Vagina (tissue), 2 donors: ENCODE results near the gene TBC1D7. TPM values are rescaled to one million over a fixed set of nuclear protein-coding genes. Genes with fewer than 3 reads are reported as not detected.

Experiments used
- DNase-seq, 2 donors: peaks; one replicate each; pipeline ENCODE4 v3.0.0-alpha.2; 2017; ENCODE audit errors: extremely low spot score in 2 of 2
- H3K27ac ChIP-seq: fragments of 200-600 bp; sonication (generic); one replicate; pipeline ENCODE4 v1.5.1; 2019
- H3K27me3 ChIP-seq: fragments of 200-600 bp; sonication (generic); one replicate; pipeline ENCODE4 v1.5.1; 2019
- H3K36me3 ChIP-seq, 2 donors: fragments of 200-600 bp; sonication (generic); one replicate each; pipeline ENCODE4 v1.5.1; 2017 to 2019
- H3K4me1 ChIP-seq: fragments of 200-600 bp; sonication (generic); one replicate; pipeline ENCODE4 v1.5.1; 2019
- H3K4me3 ChIP-seq, 2 donors: fragments of 200-600 bp; sonication (generic); 1 replicate in 1 of 2; 2 replicates in 1 of 2; pipeline ENCODE4 v1.5.1; 2016 to 2019
- H3K9me3 ChIP-seq: fragments of 200-600 bp; sonication (generic); one replicate; pipeline ENCODE4 v1.5.1; 2019
- POLR2A ChIP-seq, 2 donors: fragments of 450-650 bp; IDR thresholded peaks; one replicate each; pipeline ENCODE4 v1.6.1; 2017; ENCODE audit warnings: antibody characterized with exemption in 2 of 2, mild to moderate bottlenecking in 2 of 2, moderate library complexity in 2 of 2
- POLR2AphosphoS5 ChIP-seq, 2 donors: sonication (generic); formaldehyde crosslinking; IDR thresholded peaks; one replicate each; pipeline ENCODE4 v1.9.0; 2017; ENCODE audit warnings: antibody characterized with exemption in 2 of 2, mild to moderate bottlenecking in 2 of 2, low read depth in 1 of 2; ENCODE audit not compliant: insufficient read depth in 1 of 2
- intact Hi-C: fragments of 100-400 bp; cut with DNase I; formaldehyde crosslinking; loops from one replicate; pipeline ENCODE4 v1.15.1; 2023
- total RNA-seq: library from RNA; depleted of rRNA; stranded (reverse); fragments of >200 nt; gene quantifications from one replicate; pipeline ENCODE4 v1.2.3, GENCODE V29; 2016
- TF ChIP-seq, protein P1 (sequence below), 3 experiments: fragments of 450-650 bp in 2 of 3; fragments of 200-600 bp in 1 of 3; sonication (generic) in 1 of 3; IDR thresholded peaks; one replicate each; pipeline ENCODE4 v1.5.1; 2017 to 2019; ENCODE audit warnings: antibody characterized with exemption in 3 of 3, mild to moderate bottlenecking in 2 of 3, moderate library complexity in 2 of 3

TBC1D7 gene
- total RNA-seq, 1 donor from 2014 or later, result 13.0 TPM

DNA sequence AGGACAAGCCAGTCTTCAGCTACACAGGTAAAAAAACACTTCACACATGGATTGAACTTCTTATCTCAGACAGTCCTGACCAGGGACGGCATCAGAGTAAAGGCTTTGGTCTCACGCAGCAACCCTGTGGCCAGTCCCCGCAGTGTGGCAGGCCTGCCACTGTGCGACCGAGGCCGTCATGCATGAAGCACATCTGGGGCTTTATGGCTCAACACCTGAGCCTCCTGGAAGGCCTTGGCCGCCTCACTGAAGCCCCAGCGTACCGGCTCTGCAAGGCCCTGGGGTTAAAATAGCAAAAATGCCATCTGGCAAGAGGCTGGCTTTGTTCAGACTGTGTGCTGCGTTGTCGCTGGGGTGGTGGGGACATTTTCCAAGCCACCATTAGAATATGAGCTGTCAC, 32.8 kb downstream of the TBC1D7 start:
- no peak for TF ChIP-seq POLR2AphosphoS5 (IDR thresholded peaks at IDR 0.05; ENCODE audit: insufficient read depth in 1 of 2, low read depth in 1 of 2)
- no peak for TF ChIP-seq POLR2A (IDR thresholded peaks at IDR 0.05)
- TF ChIP-seq, protein P1, sequence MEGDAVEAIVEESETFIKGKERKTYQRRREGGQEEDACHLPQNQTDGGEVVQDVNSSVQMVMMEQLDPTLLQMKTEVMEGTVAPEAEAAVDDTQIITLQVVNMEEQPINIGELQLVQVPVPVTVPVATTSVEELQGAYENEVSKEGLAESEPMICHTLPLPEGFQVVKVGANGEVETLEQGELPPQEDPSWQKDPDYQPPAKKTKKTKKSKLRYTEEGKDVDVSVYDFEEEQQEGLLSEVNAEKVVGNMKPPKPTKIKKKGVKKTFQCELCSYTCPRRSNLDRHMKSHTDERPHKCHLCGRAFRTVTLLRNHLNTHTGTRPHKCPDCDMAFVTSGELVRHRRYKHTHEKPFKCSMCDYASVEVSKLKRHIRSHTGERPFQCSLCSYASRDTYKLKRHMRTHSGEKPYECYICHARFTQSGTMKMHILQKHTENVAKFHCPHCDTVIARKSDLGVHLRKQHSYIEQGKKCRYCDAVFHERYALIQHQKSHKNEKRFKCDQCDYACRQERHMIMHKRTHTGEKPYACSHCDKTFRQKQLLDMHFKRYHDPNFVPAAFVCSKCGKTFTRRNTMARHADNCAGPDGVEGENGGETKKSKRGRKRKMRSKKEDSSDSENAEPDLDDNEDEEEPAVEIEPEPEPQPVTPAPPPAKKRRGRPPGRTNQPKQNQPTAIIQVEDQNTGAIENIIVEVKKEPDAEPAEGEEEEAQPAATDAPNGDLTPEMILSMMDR (IDR thresholded peaks at IDR 0.05), result no peak
- H3K27ac ChIP-seq, result no peak overlapping the region
- H3K4me1 ChIP-seq, result no peaks in the 10 kb centered on the region
- intact Hi-C loops, result no loop called here
- peaks cover 0 to 19% of the 10 kb centered on the region in 2 donors for H3K36me3 ChIP-seq
- no peak overlapping the region for H3K4me3 ChIP-seq
- H3K9me3 ChIP-seq, result no peaks in the 10 kb centered on the region
- H3K27me3 ChIP-seq, result no peaks in the 10 kb centered on the region
- DNase-seq, result no peak

DNA sequence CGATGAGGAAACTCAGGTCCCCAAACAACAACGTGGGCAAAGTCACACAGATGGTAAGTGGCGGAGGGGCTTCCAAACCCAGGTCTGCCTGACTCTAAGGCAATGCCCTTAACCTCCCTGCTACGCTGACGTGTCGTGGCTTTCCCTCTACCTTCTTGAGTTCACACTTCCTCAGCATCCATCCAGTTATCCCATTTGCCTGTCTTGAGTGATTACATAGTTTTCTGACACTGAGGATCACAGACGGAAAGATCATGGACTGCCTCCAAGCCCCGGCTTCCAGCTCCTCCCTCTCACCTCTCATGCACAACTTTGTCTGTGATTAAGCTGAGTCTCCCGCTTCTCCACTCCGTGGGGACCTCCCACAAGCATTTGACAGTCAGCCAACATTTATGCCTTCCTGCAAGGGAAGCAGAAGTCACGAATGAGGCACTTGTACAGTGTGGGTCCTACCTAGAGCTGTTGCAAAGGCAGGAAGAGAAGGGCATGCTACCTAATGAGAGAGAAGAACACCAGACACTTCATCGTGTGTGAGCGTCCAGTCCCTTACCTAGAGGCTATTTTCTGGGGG, 33.8 kb downstream of the TBC1D7 start:
- DNase-seq, result no peak
- Histone ChIP-seq H3K27ac (no peak overlapping the region), H3K27me3 (no peaks in the 10 kb centered on the region), H3K36me3 (peaks cover 0 to 19% of the 10 kb centered on the region in 2 donors), H3K4me1 (no peaks in the 10 kb centered on the region), H3K9me3 (no peaks in the 10 kb centered on the region), H3K4me3 (no peak overlapping the region)
- intact Hi-C loops, result no loop called here
- TF ChIP-seq, protein P1 (IDR thresholded peaks at IDR 0.05), result no peak
- TF ChIP-seq POLR2A (IDR thresholded peaks at IDR 0.05), result no peak
- no peak for TF ChIP-seq POLR2AphosphoS5 (IDR thresholded peaks at IDR 0.05; ENCODE audit: insufficient read depth in 1 of 2, low read depth in 1 of 2)

DNA sequence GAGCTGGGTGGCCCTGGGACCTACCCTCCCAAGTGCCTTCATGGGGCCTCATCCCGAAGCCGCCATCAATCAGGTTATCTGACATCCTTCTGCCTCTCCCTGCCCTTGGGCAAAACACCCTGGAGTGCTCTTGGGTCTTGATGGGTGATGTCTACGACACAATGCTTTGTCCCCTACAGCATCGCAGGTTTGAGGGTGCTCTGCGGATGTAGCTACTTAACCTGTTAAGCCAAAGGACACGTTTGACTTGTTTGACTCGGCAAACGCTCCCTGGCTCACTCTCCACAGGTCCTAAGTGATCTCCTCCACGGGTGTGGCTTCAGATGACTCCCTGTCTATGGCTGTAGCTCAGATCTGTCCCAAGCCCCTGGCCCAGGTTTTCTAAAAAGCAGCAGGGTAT, 35.6 kb downstream of the TBC1D7 start:
- H3K9me3 ChIP-seq, result peaks cover 1% of the 10 kb centered on the region
- H3K27ac ChIP-seq, result no peak overlapping the region
- no peak for TF ChIP-seq POLR2A (IDR thresholded peaks at IDR 0.05)
- TF ChIP-seq POLR2AphosphoS5 (IDR thresholded peaks at IDR 0.05; ENCODE audit: insufficient read depth in 1 of 2, low read depth in 1 of 2), result no peak
- TF ChIP-seq, protein P1 (IDR thresholded peaks at IDR 0.05), result no peak
- H3K4me1 ChIP-seq, result no peaks in the 10 kb centered on the region
- peaks cover 0 to 19% of the 10 kb centered on the region in 2 donors for H3K36me3 ChIP-seq
- intact Hi-C loops, result no loop called here
- no peaks in the 10 kb centered on the region for H3K27me3 ChIP-seq
- DNase-seq, result no peak
- H3K4me3 ChIP-seq, result no peak overlapping the region

DNA sequence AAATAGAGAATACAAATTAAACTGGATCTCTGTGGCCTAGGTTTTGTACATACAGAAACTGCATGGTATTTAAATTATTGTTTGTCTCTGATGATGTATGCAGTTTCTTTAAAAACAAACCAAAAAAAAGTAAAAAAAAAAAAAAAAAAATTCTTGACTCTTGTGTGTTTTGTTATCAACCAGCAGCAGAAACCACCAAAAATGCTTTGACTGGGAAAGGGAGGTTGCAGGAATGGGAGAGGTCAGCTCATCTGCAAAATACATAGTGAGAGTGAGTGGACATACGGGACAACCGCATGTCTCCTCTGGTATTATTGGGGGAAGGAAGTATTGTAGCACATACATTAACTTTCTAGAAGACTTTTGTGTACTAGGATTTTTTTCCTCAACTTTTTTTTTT, 38.0 kb downstream of the TBC1D7 start:
- DNase-seq, result no peak
- TF ChIP-seq POLR2AphosphoS5 (IDR thresholded peaks at IDR 0.05; ENCODE audit: insufficient read depth in 1 of 2, low read depth in 1 of 2), result no peak
- TF ChIP-seq POLR2A (IDR thresholded peaks at IDR 0.05), result no peak
- TF ChIP-seq, protein P1 (IDR thresholded peaks at IDR 0.05), result no peak
- peaks cover 0 to 22% of the 10 kb centered on the region in 2 donors for H3K36me3 ChIP-seq
- no peak overlapping the region for H3K4me3 ChIP-seq
- H3K4me1 ChIP-seq, result no peaks in the 10 kb centered on the region
- no peak overlapping the region for H3K27ac ChIP-seq
- peaks cover 12% of the 10 kb centered on the region for H3K9me3 ChIP-seq
- no peaks in the 10 kb centered on the region for H3K27me3 ChIP-seq
- intact Hi-C loops, result no loop called here

DNA sequence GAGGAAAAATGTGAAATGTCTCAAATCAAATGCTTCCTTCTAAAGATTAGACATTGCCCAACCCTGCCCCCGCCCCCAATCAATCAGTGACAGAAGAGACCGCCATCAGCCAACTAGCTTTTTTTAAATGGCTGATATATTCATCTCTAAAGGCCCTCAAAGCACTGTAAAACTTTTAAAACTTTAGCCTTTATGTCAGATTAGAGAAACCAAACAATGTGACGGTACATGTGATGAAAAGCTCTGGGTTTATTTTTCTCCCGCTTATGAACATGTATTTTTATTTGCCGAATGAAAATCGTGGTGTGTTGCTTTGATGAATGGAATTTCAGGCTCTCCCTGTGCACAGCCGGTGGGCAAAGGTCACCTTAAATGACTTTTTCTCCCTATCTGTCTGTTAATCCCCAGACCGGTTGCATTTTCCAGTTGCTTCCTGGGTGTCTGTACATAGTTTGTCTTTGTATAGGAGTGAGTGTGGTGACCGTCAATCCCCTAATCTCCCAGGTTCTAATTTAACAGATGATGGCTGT, 38.5 kb downstream of the TBC1D7 start:
- Histone ChIP-seq H3K4me3 (no peak overlapping the region), H3K27me3 (no peaks in the 10 kb centered on the region), H3K9me3 (peaks cover 12% of the 10 kb centered on the region), H3K4me1 (no peaks in the 10 kb centered on the region), H3K36me3 (peaks cover 0 to 19% of the 10 kb centered on the region in 2 donors), H3K27ac (no peak overlapping the region)
- intact Hi-C loops, result no loop called here
- TF ChIP-seq POLR2A (IDR thresholded peaks at IDR 0.05) (no peak), POLR2AphosphoS5 (IDR thresholded peaks at IDR 0.05; ENCODE audit: insufficient read depth in 1 of 2, low read depth in 1 of 2) (no peak)
- TF ChIP-seq, protein P1 (IDR thresholded peaks at IDR 0.05), result no peak
- no peak for DNase-seq
